H1 (cell line): ENCODE data around the gene RAPGEF5. TPM values are rescaled to one million over a fixed set of nuclear protein-coding genes. Genes with fewer than 3 reads are reported as not detected.

Source experiments
- CTCF ChIA-PET: fragments of 300-600 bp; sonication (Branson Sonifier 250); formaldehyde crosslinking; loops from one replicate; lab custom pipeline; 2021; ENCODE audit not compliant: partially characterized antibody; lab: Charles Lee
- POLR2A ChIA-PET: fragments of 300-600 bp; sonication (Branson Sonifier 250); formaldehyde crosslinking; loops from one replicate; lab custom pipeline; 2021; ENCODE audit warnings: inconsistent platforms; ENCODE audit not compliant: partially characterized antibody; lab: Charles Lee
- DNase-seq, 2 experiments: peaks; one replicate each; pipeline versions ENCODE4 v3.0.0 to v3.0.0-alpha.2; 2010 to 2022; ENCODE audit warnings: low spot score in 2 of 2, low read depth in 1 of 2, mixed read lengths in 1 of 2
- FAIRE-seq: peaks from 2 replicates; lab custom pipeline; 2011; peaks lifted over from hg19 to GRCh38; lab: Jason Lieb, UNC
- H2AFZ ChIP-seq: 2 replicates; pipeline ENCODE4 v1.8.1; 2012; ENCODE audit warnings: low read length, inconsistent platforms
- H2AK5ac ChIP-seq: 2 replicates; pipeline ENCODE4 v1.6.1; 2013; ENCODE audit warnings: low read depth, low read length
- H2BK120ac ChIP-seq: replicated peaks from 2 replicates; pipeline ENCODE3; 2013; ENCODE audit warnings: low read depth, low read length, inconsistent platforms
- H2BK12ac ChIP-seq: 2 replicates; pipeline ENCODE4 v1.6.1; 2013; ENCODE audit warnings: low read depth, low read length
- H2BK15ac ChIP-seq: 2 replicates; pipeline ENCODE4 v1.6.1; 2013; ENCODE audit warnings: low read length
- H2BK20ac ChIP-seq: 2 replicates; pipeline ENCODE4 v1.6.1; 2013; ENCODE audit warnings: low read length
- H2BK5ac ChIP-seq: 2 replicates; pipeline ENCODE4 v1.6.1; 2013; ENCODE audit warnings: low read depth, low read length
- H3K14ac ChIP-seq: 2 replicates; pipeline ENCODE4 v1.6.1; 2013; ENCODE audit warnings: inconsistent platforms; ENCODE audit not compliant: insufficient read length
- H3K18ac ChIP-seq: 2 replicates; pipeline ENCODE4 v1.6.1; 2013; ENCODE audit warnings: low read length; ENCODE audit errors: extremely low read depth
- H3K23ac ChIP-seq: 2 replicates; pipeline ENCODE4 v1.6.1; 2013; ENCODE audit warnings: inconsistent platforms; ENCODE audit not compliant: insufficient read length
- H3K23me2 ChIP-seq: 2 replicates; pipeline ENCODE4 v1.6.1; 2013; ENCODE audit warnings: low read depth, low read length
- H3K27ac ChIP-seq: 2 replicates; pipeline ENCODE4 v1.6.1; 2011; ENCODE audit warnings: low read depth, low read length, inconsistent platforms
- H3K27me3 ChIP-seq, 4 experiments: replicated peaks in 1 of 4; 1 replicate in 1 of 4; 2 replicates in 3 of 4; pipeline versions ENCODE4 v1.6.1 to v1.8.1; 2011 to 2013; ENCODE audit warnings: low read length in 3 of 4, mild to moderate bottlenecking in 3 of 4, inconsistent platforms in 2 of 4, mixed read lengths in 2 of 4, moderate library complexity in 1 of 4; ENCODE audit not compliant: control insufficient read depth in 3 of 4, insufficient read depth in 3 of 4; ENCODE audit errors: extremely low read depth in 1 of 4
- H3K36me3 ChIP-seq, 4 experiments: 2 replicates each; pipeline versions ENCODE4 v1.6.1 to v1.8.1; 2011 to 2013; ENCODE audit warnings: mild to moderate bottlenecking in 4 of 4, low read length in 3 of 4, moderate library complexity in 2 of 4, control low read depth in 1 of 4, inconsistent platforms in 1 of 4; ENCODE audit not compliant: insufficient read depth in 4 of 4, control insufficient read depth in 2 of 4
- H3K4ac ChIP-seq: replicated peaks from 2 replicates; pipeline ENCODE3; 2013; ENCODE audit warnings: low read length, low read depth, mixed read lengths, inconsistent platforms; ENCODE audit not compliant: insufficient read length
- H3K4me1 ChIP-seq, 4 experiments: replicated peaks in 1 of 4; 1 replicate in 1 of 4; 2 replicates in 3 of 4; pipeline versions ENCODE4 v1.6.1 to v1.8.1; 2011 to 2013; ENCODE audit warnings: low read length in 3 of 4, inconsistent platforms in 2 of 4, mixed read lengths in 1 of 4; ENCODE audit not compliant: insufficient read depth in 4 of 4, control insufficient read depth in 3 of 4
- H3K4me2 ChIP-seq, 2 experiments: 2 replicates each; pipeline versions ENCODE4 v1.6.1 to v1.8.1; 2011 to 2013; ENCODE audit warnings: low read depth in 2 of 2, low read length in 2 of 2, control low read depth in 1 of 2, inconsistent platforms in 1 of 2, mild to moderate bottlenecking in 1 of 2; ENCODE audit not compliant: insufficient read depth in 1 of 2
- H3K4me3 ChIP-seq, 4 experiments: fragments of 200-600, 300-600 bp in 1 of 4; sonication (generic), shearing (Covaris generic), sonication (Bioruptor Twin) in 1 of 4; 2 replicates each; pipeline versions ENCODE4 v1.5.1 to v1.8.1; 2011 to 2016; ENCODE audit warnings: low read length in 4 of 4, low read depth in 3 of 4, control low read depth in 2 of 4, inconsistent platforms in 2 of 4, mild to moderate bottlenecking in 2 of 4, mixed read lengths in 1 of 4, moderate library complexity in 1 of 4; ENCODE audit not compliant: insufficient read depth in 2 of 4; ENCODE audit errors: extremely low read depth in 1 of 4
- H3K56ac ChIP-seq: replicated peaks from 2 replicates; pipeline ENCODE3; 2013; ENCODE audit warnings: low read depth, mild to moderate bottlenecking, mixed read lengths, low read length, inconsistent platforms; ENCODE audit not compliant: insufficient read length
- H3K79me1 ChIP-seq: 2 replicates; pipeline ENCODE4 v1.6.1; 2013; ENCODE audit warnings: low read depth, low read length, control low read depth
- H3K79me2 ChIP-seq, 2 experiments: 2 replicates each; pipeline versions ENCODE4 v1.6.1 to v1.8.1; 2012 to 2013; ENCODE audit warnings: low read length in 2 of 2, mild to moderate bottlenecking in 2 of 2, inconsistent platforms in 1 of 2; ENCODE audit not compliant: insufficient read depth in 2 of 2, control insufficient read depth in 1 of 2
- H3K9ac ChIP-seq, 4 experiments: replicated peaks in 1 of 4; 1 replicate in 1 of 4; 2 replicates in 3 of 4; pipeline versions ENCODE4 v1.6.1 to v1.8.1; 2011 to 2013; ENCODE audit warnings: low read depth in 3 of 4, low read length in 3 of 4, control low read depth in 2 of 4, mild to moderate bottlenecking in 2 of 4, moderate library complexity in 2 of 4, inconsistent platforms in 1 of 4; ENCODE audit errors: extremely low read depth in 1 of 4
- H3K9me3 ChIP-seq, 2 experiments: 2 replicates each; pipeline versions ENCODE4 v1.6.1 to v1.8.1; 2012 to 2013; ENCODE audit warnings: mild to moderate bottlenecking in 2 of 2, moderate library complexity in 2 of 2, control low read depth in 1 of 2, inconsistent platforms in 1 of 2, low read depth in 1 of 2, low read length in 1 of 2, mixed read lengths in 1 of 2; ENCODE audit not compliant: insufficient read depth in 2 of 2
- H4K20me1 ChIP-seq, 2 experiments: replicated peaks in 1 of 2; 2 replicates each; pipeline versions ENCODE3 to v1.8.1; 2011 to 2013; ENCODE audit warnings: inconsistent platforms in 2 of 2, low read length in 2 of 2, mild to moderate bottlenecking in 1 of 2; ENCODE audit not compliant: insufficient read depth in 2 of 2, control insufficient read depth in 1 of 2
- H4K5ac ChIP-seq: 2 replicates; pipeline ENCODE4 v1.6.1; 2013; ENCODE audit warnings: low read length, low read depth, mixed read lengths, inconsistent platforms; ENCODE audit not compliant: insufficient read length
- H4K8ac ChIP-seq: 2 replicates; pipeline ENCODE4 v1.8.0; 2013; ENCODE audit warnings: mild to moderate bottlenecking, moderate library complexity, low read length, inconsistent platforms; ENCODE audit not compliant: insufficient read depth; ENCODE audit errors: extremely low read depth
- H4K91ac ChIP-seq: replicated peaks from 2 replicates; pipeline ENCODE3; 2013; ENCODE audit warnings: low read length, mixed read lengths, inconsistent platforms; ENCODE audit not compliant: insufficient read length
- ATF2 ChIP-seq: IDR thresholded peaks from 2 replicates; pipeline ENCODE4 v1.6.1; 2012; ENCODE audit warnings: low read length, inconsistent platforms
- CBX5 ChIP-seq: fragments of 300-800, 300-1000 bp; sonication (generic); IDR thresholded peaks from 2 replicates; pipeline ENCODE4 v1.7.1; 2016; ENCODE audit warnings: antibody characterized with exemption, low read length, low read depth
- KDM4A ChIP-seq: IDR thresholded peaks from one replicate; pipeline ENCODE4 v1.7.1; 2012; ENCODE audit warnings: low read depth, mild to moderate bottlenecking, moderate library complexity, low read length, inconsistent platforms; ENCODE audit not compliant: severe bottlenecking
- NRF1 ChIP-seq: IDR thresholded peaks from 2 replicates; pipeline ENCODE4 v1.6.1; 2011; ENCODE audit warnings: mild to moderate bottlenecking, low read depth, low read length, improper control_type of control experiment
- POLR2A ChIP-seq, 2 experiments: IDR thresholded peaks; 1 replicate in 1 of 2; 2 replicates in 1 of 2; pipeline ENCODE4 v1.6.1; 2011; ENCODE audit warnings: low read depth in 2 of 2, low read length in 2 of 2, mild to moderate bottlenecking in 2 of 2; ENCODE audit errors: control extremely low read depth in 1 of 2
- POLR2AphosphoS5 ChIP-seq: IDR thresholded peaks from 2 replicates; pipeline ENCODE4 v1.6.1; 2011; ENCODE audit warnings: low read depth, low read length
- SUZ12 ChIP-seq: fragments of 200-600 bp; sonication (generic); IDR thresholded peaks from 2 replicates; pipeline ENCODE4 v1.6.1; 2012; ENCODE audit warnings: mild to moderate bottlenecking, inconsistent platforms, low read length, moderate library complexity, mixed read lengths
- TBP ChIP-seq: IDR thresholded peaks from 2 replicates; pipeline ENCODE4 v1.6.1; 2011; ENCODE audit warnings: low read depth, low read length, improper control_type of control experiment
- TEAD4 ChIP-seq: IDR thresholded peaks from 2 replicates; pipeline ENCODE4 v1.6.1; 2012; ENCODE audit warnings: low read depth, low read length, inconsistent platforms, mixed read lengths
- polyA plus RNA-seq, 7 experiments: library from polyadenylated mRNA; depleted of rRNA in 3 of 7; stranded (reverse) in 5 of 7; unstranded in 2 of 7; fragments of >200 nt in 5 of 7; fragments of 200-250 nt in 2 of 7; gene quantifications; 1 replicate in 5 of 7; 2 replicates in 1 of 7; 4 replicates in 1 of 7; pipeline versions ENCODE4 v1.2.1 to v1.2.3, GENCODE V29; 2011 to 2013; ENCODE audit warnings: missing spikeins in 2 of 7, mixed read lengths in 2 of 7
- total RNA-seq: library from RNA; stranded (reverse); fragmentation: NEBNext Ultra II Directional; extraction: Animal tissue kit (Norgen Biotek cat#: 25700); gene quantifications from 2 replicates; pipeline ENCODE4 v1.2.1, GENCODE V29; 2021

Gene RAPGEF5
- total and polyA plus RNA-seq, 2 of the 8 experiments (the other 6 are each of a cell fraction or from before 2014, with no cell fraction given): 4.4 to 22.9 TPM

GRCh38 chr7:22270371-22270770, 86.6 kb downstream of the RAPGEF5 start:
- Histone ChIP-seq H3K4me3 (no peak overlapping the region), H4K91ac (no peak overlapping the region), H3K23me2 (no peaks in the 10 kb centered on the region), H3K4ac (no peak overlapping the region), H3K27ac (no peak overlapping the region), H3K56ac (no peak overlapping the region), H3K27me3 (no peaks in the 10 kb centered on the region), H3K36me3 (no peaks in the 10 kb centered on the region), H4K20me1 (no peaks in the 10 kb centered on the region), H2BK120ac (no peak overlapping the region), H2AK5ac (no peak overlapping the region), H3K79me2 (no peaks in the 10 kb centered on the region; a peak in 1 of 4 replicates), H3K4me2 (no peak overlapping the region), H3K9me3 (no peaks in the 10 kb centered on the region), H3K18ac (no peak overlapping the region), H3K4me1 (peaks cover 0 to 11% (median 3%) of the 10 kb centered on the region in 4 experiments; a peak in 3 of 7 replicates), H3K23ac (no peak overlapping the region), H2BK12ac (no peak overlapping the region), H2BK20ac (no peak overlapping the region), H2BK5ac (no peak overlapping the region), H3K14ac (no peak overlapping the region), H4K5ac (no peak overlapping the region), H4K8ac (no peak overlapping the region), H2AFZ (no peak overlapping the region), H2BK15ac (no peak overlapping the region), H3K9ac (no peak overlapping the region), H3K79me1 (no peaks in the 10 kb centered on the region)
- FAIRE-seq (no peak), DNase-seq (no peak)
- TF ChIP-seq ATF2: no peak
- no peak for TF ChIP-seq KDM4A
- TF ChIP-seq TBP: no peak
- no peak for TF ChIP-seq NRF1
- TF ChIP-seq TEAD4: no peak
- no peak for TF ChIP-seq POLR2A (IDR thresholded peaks at IDR 0.05; ENCODE audit: control extremely low read depth in 1 of 2, low read depth in 2 of 2, low read length in 2 of 2)
- no peak for TF ChIP-seq CBX5
- no peak for TF ChIP-seq POLR2AphosphoS5
- no peak for TF ChIP-seq SUZ12
- CTCF ChIA-PET: no interaction called here
- POLR2A ChIA-PET: no interaction called here
